NCI-H510A treated with DMSO at 0.1 percent for 48 hours (cell line): Measurements from ENCODE around the gene PPM1H.
"Not testable (repeated sequence)": the region's sequence is repeated elsewhere in the genome, so short reads cannot be mapped to it uniquely, and the experiment has no call there.

Experiments
- DNase-seq: peaks from one replicate; lab custom pipeline; 2025; lab: John Stamatoyannopoulos, UW

The PPM1H gene

DNA sequence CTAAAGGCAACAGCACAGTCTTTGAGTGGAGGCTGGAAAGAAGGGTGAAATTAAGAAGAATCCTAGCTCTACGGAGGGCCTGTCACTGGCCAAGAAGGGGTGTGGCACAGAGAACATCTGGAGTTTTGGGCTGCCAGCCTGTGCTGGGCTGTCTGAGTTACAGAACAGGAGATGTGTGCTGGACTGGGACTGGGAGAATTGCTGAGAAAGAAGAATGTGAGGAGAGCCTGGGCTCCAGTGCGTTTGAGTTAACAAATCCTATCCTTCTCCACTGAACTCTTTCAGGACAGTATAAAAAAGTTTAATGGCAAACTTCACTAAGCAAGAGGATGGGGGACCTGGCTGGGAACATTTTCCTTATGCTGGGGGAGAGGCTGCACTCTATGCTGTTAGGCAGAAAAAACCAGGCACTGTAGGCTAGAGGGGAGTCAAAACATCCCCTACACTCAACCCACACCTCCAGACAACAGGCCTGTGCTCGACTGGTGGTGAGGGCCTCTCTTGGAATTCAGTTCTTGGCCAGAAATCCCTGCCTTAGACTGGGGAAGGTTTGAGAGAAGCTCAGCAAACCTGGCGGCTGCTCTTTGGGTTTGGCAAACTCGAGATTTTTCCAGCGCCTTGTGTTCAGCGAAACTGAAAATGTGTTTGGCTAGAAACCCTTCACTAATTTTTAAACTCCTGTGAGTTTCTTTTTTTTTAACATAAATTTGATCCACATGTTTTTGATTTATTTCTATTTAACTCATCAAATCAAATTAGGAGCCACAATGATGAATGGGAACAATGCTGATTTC is 251.0 kb downstream of the PPM1H start:
- no peak for DNase-seq

DNA sequence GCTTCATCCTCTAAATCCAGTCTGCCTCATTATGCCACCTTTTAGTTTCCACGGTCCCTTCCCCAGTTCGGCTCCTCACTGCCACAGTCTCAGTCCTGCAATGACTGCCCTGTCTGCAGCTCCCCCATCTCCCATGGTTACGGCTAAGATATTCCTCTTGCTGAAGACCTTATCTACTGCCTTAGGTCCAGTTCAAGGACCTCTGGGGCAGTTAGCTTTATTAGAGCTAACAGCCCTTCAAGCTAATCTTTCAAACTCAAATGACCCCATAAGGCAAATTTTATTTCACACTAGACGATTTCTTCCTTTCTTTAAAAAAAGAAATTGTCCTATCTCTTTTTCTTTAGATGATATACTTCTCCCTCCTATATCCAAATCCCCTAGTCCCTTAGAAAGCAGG is 253.6 kb downstream of the PPM1H start:
- DNase-seq: no peak

DNA sequence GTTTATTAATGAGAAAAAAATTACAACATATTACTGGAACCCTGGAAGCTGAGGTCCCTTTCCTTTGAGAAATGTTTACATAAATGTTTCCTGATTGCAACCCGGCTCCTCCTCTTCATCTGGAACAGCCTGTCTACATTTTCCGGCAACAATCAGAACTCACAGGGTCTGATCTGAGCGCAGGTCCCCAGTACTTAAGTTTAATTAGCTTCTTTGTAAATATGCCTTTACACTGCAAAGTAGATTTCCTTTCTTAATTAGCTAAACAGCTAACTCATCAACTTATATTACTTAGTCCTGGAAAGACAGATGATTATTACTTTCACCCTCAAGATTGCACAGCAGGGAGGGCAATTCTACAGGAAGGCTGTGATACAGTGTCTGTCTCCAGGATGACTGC is 255.3 kb downstream of the PPM1H start:
- DNase-seq: no peak

DNA sequence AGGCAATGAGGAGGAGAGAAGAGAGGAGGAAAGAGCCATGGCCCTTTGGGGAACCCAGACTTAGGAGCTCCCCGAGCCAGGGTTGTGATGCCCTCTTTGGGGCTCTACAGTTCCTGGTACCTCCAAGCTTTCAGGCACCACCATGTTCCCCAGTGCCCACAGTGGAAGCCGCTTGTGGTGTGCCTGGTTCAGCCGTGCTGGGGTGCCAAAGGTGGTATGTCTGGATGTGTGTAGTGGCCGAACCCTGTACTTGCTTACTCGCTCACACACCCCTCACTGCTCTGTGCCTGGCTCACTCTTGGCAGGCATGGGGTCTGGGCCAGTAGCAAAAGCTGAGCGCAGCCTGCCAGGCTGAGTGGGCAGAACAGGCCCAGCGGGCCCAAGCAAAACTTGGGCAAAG is 257.6 kb downstream of the PPM1H start:
- DNase-seq: no peak

DNA sequence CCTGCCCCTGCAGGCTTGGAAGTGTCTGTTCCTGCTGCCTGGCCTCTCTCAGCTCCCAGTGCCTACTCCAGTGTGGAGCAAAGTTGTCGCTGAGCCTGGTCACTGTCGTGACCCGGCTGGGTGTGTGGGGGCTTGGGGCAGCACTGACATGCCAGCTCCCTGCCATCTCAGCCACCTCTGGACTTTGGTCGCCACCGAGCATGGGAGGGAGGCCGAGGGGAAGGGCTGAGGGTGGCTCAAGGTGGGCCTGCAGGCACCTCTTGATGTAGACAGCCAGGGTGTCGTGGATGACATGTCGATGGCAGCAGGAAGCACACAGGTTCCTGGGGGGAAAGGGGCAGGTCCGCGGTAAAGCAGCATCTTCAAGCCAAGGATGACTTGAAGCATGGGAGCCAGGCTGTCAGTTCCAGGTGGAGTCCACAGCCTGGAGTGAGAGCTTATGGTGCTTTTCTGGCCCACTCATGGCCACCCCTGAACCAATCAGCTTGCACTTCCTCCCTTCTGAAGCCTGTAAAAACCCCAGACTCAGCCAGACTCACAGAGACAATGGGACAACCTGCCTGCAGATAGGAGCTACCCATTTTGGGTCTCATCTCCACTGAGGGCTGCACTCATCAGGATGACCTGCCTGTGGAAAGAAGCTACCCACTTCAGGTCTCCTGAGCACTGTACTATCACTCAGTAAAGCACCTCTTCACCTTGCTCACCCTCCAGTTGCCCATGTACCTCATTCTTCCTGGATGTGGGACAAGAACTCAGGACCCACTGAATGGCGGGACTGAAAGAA is 258.2 kb downstream of the PPM1H start:
- no peak for DNase-seq

DNA sequence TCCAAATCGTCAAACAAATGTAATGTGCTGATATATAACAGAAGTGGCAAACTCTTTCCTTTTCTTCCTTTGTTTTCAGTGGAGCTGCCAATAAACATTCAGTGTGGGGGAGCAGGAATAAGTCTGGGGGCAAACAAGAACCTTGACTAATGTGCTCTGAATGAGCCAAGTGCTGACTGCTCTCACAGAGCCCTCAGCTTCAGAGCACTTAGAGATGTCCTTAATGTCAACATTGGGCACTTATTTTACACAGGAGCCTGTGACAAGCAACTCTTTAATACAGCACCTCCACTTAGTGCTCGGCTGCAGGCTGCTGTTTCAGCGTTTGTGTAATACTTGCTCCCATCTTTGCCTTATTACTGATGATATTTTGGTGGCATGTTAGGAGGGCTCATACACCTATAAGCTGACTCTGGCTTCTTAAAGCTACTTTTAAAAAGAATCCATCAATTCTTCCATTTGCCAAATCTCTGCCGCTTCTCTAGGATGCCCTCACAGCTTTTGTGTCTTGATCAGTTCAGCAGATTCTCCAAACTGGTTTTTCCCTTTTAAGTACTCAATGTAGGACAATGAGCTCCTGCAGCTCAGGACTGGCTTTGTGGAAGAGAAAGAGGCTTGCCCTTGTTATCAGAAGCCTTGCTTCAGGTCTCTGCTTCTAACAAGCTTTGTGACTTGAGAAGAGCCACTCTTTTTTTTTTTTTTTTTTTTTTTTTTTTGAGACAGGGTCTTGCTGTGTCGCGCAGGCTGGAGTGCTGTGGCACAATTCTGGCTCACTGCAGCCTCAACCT is 261.7 kb downstream of the PPM1H start:
- DNase-seq: no peak

DNA sequence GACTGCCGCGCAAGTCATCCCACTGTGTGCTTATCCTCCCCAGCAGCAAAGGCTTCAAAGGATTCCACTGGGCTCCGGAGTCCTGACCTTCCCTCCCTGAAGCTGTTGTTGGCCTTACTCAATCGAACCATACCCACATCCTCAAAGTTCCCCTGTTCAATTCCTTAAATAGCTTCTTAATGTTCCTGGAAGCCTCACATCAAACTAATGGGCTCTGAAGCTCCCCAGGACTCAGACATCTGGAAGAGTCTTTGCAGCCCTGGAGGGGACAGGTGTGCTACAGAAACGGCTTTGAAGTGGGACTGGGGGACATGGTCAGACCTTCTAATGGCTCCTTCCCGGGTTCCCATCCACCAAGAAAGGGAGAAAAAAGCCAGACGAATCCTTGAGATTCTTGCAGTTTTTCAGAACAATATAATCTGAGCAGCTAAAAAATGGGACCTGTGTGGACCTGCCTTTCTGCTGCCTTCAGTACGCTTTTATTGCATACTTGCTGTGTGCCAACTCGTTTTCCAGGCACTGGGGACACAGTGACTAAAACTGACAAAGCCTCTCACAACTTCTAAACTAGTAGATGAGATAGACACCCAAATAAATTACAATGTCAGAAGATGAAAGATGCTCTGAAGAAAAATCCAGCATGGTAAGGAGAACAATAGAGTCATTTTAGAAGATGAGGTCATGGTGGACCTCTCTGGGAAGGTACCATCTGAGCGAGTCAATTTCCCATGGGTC is 263.8 kb downstream of the PPM1H start:
- DNase-seq: no peak

DNA sequence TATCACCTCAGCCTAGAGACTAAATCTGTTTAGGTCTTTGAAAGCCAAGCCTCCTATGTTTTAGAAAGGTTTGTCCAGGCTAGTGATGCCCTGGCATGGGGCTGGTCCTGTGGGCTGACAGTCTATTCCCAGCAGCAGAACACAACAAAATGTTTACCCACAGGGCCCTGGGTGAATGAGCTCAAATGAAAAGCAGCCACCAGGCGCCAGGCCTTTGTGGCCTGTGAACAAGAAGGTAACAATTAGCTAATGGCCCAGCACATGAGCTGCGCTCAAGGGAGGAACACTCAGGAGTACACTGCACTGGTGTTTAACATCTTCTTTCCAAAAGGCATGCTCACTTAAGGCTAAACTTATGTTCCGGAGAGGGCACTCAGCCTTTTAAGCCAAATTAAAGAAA is 266.2 kb downstream of the PPM1H start:
- no peak for DNase-seq

DNA sequence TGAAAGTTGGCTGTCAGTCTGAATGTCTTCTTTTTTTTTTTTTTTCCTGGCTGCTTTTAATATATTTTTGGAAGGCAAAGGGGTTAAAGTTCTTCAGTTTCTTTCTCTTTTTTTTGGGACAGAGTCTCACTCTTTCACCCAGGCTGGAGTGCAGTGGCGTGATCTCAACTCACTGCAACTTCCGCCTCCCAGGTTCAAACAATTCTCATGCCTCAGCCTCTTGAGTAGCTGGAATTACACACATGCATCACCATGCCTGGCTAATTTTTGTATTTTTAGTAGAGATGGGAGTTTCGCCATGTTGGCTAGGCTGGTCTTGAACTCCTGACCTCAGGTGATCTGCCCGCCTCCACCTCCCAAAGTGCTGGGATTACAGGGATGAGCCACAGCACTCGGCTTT is 270.0 kb downstream of the PPM1H start:
- DNase-seq: not testable (repeated sequence)

DNA sequence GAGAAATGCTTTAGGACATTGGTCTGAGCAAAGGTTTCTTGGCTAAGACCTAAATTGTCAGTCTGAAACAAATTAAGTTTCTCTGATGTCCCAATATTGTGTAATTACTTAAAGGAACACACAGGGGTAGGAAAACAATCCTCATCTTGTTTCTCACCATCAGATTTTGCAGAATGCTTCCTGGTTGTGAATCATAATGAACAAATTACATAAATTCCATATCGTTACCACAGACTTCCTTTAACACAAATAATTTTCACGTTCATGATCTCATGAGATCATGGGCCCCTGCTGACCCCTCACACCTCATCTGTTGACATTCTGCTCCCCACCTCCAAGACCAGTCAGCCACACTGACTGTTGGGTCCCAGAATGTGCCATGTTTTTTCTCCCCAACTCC is 274.2 kb downstream of the PPM1H start:
- no peak for DNase-seq

DNA sequence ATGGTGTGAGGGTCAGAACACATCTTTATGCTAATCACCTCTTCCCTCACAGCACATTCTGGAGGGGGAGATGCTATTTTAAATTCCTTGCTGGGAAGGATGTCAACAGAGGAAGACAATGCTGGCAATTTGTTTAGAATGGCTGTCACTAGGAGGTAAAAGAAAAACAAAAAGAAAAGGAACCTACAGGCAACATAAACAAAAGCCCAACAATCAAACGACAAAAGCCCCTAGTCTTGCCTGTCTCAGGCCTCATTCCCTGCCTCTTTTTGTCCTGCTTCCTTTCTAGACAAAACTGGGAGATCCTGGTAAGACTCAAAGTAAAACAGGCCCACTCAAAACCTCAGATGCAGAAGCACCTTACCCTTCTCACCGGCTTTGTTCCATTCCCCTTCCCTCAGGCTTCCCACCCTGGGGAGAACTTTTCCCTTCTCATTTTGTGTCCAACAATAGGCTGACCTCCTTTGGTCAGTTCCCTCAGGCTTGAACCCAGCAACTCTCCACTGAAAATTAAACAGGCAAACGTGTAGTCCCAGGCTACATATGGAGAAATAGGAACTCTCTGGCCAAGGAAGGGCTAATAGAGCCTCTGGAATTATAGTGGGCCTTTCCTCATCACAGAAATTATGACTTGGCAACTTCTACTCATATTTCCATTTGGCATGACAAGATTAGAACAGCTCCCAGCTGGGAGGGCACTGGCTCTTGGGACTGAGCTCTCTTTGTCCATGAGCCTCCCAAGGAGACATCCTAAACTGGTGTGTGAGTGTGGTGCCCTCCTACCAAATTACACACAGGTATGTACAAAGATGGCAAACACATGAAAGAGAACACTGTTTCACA is 275.3 kb downstream of the PPM1H start:
- no peak for DNase-seq

DNA sequence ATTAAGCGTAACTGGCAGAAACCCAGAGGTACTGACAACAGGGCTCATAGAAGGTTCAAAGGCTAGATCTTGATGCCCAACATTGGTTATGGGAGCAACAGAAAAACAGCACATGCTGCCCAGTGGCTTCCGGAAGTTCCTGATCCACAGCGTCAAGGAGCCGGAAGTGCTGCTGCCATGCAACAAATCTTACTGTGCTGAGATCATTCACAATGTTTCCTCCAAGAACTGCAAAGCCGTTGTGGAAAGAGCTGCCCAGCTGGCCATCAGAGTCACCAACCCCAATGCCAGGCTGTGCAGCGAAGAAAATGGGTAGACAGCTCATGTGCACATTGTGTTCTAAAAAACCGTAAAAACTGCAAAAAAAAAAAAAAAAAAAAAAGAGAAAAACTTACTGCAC is 276.0 kb downstream of the PPM1H start:
- DNase-seq: no peak

DNA sequence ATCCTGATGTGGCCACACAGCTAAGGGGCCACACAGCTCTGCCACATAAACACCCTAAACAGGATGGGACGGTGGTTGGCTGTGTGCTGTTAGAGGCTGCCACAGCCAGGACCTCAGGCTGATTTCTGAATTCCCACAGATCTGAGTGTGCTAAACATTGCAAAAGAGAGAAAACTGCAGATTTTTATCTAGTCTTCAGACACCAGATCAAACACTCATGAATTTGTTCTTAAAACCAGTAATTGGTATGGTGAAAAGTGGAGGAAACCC is 277.7 kb downstream of the PPM1H start:
- DNase-seq: no peak

DNA sequence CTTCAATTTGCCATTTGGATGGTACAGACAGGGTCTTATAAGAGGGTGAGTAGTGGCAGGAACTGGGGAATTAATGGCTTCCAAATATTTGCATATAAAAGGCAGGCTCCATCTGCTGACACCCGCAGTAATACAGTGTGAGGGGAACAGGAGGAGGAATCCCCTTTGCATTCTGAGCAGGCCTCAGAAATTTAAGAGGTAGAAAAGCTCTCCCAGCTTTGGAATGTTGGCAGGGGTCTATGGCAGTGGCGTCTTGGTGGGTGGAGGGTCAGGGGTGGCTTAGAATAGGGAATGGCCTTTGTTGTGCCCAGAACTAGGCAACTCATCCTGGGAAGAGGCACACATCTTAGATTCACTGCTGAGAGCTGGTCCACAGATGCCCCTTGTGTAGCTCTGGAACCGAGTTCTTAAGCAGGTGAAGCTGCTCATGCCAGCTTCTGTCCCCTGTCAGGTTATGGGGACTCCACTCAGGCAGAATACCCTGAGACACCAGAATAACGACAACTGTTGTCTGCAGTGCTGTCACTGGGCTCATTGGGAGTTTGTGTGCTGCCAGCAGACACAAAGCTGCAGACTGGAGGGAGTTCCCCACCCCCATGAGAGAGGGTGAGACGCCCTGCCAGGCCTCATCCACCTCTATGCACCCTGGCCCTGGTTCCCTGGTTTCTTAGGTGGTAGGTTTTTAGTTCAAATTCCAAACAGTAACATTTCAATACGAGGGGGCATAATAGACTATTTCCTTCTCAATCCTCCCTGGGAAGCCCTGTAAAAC is 278.2 kb downstream of the PPM1H start:
- no peak for DNase-seq

DNA sequence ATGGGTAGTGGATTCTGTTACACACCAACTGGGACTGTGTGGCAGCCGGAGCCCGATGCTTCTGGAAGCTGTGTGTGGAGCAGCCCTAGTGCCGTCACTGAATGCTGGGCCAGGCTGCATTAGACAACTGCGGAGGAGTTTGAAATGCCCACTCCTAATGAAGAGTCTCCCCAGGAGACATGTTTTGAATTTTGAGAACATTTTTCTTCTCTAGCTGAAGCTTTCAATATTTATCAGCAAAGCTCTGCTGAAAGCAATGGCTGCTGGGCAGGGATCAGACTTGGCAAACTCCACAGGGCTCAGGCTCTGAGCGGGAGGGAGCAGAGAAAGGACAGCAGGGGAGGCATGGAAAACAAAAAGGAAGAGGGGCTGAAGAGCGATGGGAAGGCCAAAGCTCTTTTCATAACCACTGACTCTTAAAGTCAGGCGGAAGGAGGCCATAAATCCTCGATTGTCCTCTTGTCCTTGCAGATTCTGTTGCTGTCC is 279.2 kb downstream of the PPM1H start:
- no peak for DNase-seq

DNA sequence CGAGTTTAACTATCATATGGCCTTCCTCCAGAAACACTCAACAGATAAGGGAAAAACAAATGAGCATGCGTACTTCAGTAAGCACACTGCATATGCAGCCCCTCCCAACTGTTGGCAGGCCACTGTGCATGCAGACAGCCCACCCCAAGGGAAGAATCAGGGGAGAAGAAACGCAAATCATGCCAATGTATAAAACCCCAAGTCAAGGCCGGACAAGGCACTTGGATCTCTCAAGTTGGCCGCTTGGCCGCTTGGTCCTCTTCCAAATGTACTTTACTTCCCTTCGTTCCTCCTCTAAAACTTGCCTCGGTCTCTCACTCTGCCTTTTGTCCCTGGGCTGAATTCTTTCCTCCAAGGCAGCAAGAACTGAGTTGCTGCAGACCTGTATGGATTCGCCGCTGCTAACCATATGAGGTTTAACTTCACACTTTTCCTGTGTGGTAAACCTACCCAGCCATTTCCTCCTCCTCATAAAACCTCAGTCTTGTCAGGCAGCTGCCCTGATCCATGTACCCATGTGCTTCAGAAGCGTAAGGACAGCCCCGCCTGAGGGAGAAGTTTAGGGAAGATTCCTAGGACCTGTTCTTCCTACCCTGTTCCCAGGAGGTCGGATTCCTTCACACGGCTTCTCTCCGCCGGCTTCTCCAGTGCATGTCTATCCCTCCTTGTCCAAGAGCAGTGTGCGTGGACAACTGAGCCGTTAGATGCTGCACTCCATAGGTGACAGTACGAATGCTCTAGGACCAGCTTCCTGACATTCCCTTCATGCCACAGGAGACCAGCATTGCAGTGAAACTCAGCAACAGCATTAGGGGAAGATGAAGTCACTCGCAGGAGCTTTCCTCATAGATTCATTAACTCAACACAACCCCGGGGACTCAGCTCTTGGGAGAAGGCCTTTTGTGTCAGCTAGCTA is 280.4 kb downstream of the PPM1H start:
- DNase-seq: no peak

DNA sequence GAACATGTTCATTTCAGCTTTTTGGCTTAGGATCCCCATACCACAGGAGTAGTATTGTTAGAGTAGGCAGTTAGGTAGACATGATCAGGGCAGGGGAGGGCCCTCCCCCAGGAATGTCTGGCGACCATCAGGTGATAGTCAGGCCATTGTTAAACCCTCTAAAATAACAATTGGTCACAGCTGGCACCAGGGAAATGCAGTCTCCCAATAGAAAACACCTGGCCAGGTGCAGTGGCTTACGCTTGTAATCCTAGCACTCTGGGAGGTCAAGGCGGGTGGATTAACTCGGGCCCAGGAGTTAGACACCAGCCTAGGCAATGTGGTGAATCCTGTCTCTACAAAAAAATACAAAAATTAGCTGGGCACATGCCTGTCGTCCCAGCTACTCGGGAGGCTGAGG is 281.2 kb downstream of the PPM1H start:
- peak; percentile 45 for DNase-seq

DNA sequence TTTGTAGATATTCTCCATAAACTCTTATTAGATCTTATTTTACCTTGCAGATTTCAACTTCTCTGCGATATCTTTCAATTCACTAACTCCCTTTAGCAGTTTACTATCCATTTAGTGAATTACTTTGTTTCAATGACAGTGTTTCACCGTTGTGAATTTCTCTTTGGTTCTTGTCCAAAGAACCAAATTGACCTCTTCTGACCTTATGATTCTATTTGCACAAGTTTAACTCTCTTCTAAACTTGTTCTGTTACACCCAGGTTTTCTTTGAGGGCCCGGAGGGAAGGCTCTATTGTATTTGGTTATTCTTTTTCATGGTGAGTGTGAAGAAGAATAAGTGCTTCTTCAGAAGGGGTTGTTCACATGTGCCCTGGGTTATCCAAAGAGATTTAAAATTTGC is 281.6 kb downstream of the PPM1H start:
- DNase-seq: no peak

DNA sequence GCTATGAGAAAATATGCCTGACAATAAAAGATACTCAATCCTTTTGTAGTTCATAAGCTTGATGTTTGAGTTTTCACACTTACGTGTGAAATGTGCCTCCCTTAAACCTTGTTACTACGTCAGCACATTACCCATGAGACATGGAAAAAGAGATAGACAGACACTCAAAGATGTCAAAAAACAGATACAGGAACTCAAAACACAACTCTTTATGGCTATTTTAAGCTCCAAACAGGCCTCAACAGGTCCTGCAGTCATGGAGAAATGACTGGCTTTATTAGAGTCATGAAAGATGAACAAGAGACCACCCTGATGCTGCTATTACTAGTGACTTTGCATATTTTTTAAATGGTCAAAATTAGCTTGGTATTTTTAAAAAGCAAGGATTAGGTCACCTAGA is 283.8 kb downstream of the PPM1H start:
- no peak for DNase-seq
